ENCODE data around the gene ANKRD13B.
"Not testable (repeated sequence)": the region's sequence is repeated elsewhere in the genome, so short reads cannot be mapped to it uniquely, and the experiment has no call there.

ANKRD13B gene

DNA sequence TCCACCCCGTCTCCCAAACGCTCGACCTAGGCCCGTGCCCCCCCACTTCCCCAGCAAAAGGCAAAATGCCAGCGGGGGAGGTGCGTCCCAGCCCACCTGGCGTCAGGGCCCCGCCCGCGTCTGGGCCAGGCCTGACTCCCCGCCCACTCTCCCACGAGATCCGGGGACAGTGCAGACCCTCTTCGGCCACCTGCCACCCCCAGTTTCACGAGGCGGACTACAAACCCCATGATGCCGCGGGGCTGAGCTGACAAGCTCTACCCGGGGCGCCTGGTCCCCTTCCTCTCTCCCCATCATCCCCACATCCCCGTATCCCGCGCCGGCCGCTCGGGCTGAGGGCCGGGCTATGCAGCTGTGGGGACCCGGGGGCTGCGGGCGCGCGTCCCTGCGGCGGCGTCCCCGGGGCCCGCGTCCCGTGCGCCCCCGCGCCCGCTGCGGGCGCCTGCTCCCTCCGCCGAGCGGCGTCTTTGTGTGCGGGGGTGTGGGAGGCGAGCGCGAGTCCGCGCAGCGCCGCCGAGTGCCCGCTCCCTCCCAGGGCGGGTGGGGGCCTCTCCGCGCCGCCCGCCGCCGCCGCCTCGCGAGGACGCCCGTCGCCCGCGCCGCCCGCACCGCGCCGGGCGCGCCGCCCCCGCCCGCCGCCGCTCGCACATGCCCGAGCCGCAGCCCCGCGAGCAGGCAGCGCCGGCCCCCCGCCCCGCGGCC is at the start of gene ANKRD13B:
Gene ANKRD13B, plus strand, starts transcription at position 283 of the 702 bp plus-strand sequence. CDS start 490 bp downstream, outside the sequence.
- peak; percentile 37 to 74 (median 69) for DNase-seq

DNA sequence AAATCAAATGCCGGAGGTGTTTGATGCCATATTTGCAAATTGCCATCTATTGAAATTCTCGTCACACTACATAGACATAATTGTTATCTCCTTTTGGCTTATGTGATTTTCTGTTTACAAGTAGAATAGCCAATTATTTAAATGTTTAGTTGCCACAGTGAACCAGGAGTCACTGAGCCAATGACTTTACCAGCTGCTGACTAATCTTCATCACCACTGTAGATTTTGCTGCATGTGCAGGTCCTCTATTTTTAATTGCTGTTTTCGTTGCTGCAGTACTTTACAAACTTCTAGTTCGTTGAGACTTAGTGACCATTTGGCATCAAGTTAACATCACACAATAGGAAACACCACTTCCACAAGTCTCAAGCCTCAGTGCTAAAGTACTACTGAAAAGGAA is 48.9 kb upstream of the ANKRD13B start:
- no peak for DNase-seq

DNA sequence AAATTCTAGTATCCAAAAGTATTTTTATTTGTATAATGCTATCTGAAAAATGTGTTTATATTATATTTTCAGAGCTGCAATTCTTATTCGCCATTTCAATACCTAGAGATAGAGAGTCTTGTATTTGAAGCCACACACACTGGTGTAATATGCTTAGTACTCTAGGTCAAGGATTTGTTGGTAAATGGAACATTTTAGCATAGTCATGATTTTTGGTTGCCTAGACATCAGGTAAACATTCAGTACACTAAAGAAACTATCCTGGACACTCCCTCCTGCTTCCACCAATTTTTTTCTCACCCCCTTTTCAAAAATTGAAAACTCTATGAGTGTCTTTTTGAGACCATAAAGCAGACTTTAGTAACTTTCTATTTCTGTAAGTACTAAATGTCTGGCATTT is 46.8 kb upstream of the ANKRD13B start:
- no peak for DNase-seq

DNA sequence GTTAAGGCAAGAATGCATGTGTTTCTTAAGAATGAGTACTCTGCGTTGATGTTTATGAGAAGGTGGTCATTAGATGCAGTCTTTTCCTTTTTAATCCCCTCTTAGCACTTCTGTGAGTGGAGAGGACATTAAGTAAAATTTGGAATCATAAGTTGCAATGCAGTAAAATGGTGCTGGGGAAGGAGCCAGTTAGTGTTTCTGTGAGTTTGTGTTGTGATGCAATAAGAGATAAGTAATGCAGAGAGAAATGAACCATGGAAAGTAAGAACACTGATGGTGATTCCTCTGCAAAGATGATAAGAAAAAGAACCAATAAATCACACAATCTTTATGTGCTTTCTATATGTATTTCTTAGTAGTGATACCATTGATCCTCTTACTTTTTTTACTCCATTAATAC is 46.1 kb upstream of the ANKRD13B start:
- no peak for DNase-seq

DNA sequence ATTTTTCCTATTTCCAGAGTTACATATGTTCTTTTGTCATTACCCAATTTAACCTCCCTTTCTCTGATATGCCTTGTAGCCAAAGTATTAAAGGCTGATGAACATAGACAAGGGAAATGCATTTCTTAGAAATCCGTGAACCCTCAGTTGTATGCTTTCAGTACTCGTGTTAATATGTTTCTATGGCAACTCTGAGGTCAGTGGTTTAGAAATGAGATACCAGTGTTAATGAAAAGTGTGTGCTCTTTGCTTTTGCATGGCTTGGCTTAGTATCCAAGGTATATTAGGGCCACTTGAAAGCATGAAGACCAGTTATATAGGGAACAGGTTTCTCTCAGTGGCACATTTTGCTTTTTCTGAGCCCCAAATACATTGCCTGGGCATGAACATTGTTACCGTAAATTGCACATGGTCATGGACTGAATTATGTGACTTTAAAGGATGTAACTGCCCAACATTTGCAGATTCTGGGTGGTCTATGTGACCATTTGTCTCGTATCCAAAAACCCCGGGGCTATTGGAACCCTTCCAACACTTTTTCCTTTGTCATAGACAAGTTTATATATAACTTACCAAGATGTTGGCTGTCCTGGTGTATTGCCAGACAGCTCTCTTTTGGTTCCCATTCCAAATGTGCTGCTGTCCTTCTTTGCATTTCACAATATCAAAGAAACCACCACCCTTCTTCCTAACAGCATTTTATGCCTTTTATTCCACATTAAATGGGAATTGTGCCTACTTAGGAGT is 43.6 kb upstream of the ANKRD13B start:
- DNase-seq: peak in 2 of 3 experiments; percentile 5 to 52

DNA sequence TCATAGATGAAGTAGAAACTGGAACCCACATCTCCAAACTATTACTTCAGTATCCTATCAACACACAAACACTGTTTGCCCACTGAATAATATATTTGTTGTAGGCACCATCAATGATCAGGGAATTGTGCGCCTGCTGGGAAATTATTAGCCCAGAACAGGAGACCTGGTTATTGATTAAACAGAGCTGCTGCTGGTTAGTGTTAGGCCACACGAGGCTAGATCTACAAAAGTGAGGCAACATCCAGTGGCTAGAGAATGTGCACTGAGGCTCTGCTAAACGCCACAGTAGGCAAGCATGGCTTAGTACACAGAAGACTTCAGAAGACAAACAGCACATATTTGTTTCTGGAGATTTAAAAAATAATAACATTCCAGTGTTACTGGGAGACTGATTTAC is 37.1 kb upstream of the ANKRD13B start:
- no peak for DNase-seq

DNA sequence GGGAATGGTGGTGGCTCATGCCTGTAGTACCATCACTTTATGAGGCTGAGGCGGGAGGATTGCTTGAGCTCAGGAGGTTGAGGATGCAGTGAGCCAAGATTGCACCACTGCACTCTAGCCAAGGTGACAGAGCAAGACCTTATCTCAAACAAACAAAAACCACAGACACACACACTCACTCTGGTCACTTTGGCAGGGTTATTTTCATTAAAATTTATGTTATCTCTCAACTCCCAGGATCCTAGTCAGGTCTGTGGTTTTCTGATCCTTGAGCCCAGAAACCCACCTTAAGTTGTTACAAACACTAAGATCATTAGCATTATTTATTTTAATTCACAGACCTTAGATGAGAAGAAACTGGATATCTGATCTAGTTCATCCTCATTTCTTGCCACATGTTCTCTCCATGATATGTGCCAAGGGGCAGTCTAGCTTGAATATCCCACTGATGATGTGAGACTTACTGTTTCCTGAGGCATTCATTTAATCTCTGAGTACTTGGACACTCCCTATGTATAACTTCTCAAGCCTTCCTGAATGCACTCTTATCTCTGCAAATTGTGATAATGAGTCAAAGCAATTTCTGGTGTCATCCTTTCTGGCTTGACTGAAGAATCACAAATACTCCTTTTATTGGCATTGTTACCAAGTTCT is 35.7 kb upstream of the ANKRD13B start:
- DNase-seq: no peak

DNA sequence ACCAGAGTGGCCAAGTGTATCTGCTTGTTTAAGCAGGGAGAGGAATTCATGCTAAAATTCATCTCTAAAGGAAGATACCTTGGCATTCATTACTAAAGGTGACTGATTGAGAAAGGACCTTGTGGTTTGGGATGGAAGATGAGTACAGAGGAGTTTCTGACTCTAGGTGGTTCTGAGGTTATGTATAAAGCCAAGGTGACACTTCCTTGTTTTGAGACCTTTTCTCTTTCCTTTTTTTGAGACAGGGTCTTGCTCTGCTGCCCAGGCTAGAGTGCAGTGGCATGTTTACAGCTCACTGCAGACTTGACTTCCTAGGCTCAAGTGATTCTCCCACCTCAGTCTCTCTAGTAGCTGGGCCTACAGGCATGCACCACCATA is 35.2 kb upstream of the ANKRD13B start:
- no peak for DNase-seq

DNA sequence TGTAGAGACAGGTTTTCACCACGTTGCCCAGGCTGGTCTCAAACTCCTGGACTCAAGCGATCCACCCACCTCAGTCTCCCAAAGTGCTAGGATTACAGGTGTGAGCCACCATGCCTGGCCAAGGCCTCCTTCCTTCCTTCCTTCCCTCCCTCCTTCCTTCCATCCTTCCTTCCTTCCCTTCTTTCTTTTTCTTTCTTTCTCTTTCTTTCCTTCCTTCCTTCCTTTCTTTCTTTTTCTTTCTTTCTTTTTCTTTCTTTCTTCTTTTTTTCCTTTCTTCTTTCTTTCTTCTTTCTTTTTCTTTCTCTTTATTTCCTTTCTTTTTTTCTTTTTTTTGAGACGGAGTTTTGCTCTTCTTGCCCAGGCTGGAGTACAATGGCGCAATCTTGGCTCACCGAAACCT is 34.8 kb upstream of the ANKRD13B start:
- DNase-seq: not testable (repeated sequence)

DNA sequence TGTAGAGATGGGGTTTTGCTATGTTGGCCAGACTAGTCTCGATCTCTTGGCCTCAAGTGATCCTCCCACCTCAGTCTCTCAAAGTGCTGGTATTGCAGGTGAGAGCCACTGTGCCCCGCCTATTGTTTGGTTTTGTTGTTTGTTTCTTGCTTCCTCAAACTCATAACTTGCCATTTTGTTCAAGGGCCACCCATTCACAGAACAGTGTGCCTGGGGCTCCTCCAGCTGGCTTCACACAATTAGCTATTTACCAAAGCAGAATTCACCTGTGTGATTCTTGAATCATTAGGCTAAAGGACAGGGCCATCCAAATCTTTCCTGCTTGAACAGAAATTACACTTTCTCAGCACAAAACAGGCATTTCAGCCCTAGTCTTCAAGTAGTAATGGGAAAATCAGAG is 33.3 kb upstream of the ANKRD13B start:
- DNase-seq: peak in 2 of 3 experiments; percentile 9 to 42

DNA sequence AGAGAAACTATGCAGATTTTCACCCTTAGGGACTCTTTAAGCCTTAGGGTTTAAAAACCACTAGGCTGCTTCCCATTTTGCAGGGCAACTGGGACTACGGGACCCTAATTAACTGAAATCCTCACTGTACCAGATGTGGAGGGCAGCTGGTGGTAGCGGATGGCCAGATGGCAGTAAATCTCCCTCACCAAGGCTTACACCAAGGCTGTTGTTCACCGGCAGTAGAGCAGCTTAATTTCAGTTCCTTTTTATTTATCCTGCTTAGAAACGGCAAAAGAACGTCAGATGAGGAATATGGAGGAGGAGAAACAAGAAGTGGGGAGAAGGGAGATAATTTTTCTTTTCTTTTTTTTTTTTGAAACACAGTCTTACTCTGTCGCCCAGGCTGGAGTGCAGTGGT is 32.6 kb upstream of the ANKRD13B start:
- no peak for DNase-seq

DNA sequence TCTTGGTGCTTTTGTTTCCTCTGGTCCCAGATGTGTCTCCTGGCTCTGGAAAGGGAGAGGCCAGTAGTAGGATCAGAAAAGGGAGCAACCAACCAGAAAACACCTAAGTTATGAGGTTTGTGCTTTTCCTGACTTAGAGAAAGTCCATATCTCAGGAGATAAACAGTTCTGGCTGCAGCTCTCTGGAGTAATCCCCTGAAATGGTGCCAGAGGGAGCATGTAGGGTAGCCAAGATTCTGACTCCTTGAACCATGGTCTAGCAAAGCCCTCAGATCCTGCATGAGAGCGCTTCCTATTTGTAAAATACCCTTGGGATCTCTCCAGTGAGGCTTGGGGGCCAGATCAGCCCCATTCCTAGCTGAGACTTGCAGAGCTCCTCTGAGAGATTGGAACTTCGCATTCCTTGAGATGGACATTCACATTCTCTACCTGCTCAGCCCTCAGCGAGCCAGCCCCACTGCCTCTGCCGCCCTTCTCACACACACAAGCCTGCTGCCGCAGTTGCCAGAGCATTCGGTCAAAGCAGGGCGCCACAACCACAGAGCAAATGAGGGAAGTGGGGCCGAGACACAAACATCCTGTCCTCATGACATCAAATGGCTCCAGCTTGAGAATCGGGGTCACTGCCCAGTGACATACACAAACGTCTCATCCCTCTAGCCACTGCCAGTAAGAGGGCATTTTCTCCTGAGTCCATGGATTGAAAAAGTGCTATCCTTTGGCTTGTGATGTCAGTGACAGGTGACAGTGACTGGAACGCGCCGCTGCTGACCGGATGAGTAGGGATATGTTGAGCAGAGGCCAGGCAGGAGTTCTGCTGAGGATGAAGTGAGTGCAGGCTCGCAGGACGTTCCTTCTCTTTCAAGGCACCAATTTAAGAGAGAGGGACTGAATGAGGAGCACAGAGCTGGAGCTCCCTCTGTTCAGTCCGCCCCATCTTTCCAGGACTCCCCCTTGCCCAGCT is 31.1 kb upstream of the ANKRD13B start:
- DNase-seq: no peak

DNA sequence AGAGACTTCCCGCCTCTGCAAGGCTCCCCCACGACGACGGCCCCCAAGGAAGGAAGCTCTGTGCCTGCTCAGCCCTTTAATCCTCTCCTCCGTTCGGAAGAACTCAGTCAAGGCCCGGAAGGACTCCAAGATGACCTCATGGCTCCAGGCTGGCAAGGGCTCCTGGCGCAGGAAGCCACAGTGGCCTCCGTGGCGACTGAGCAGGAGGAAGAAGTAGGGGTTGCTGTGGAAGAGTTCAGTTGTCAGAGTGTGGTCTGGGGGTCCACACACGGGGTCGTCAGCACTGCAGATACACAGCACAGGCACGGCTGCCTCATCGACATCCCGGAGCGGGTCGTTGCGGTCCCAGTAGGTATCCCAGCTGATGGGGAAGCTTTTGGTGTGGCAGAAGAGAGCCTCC is 30.3 kb upstream of the ANKRD13B start:
- DNase-seq: no peak

DNA sequence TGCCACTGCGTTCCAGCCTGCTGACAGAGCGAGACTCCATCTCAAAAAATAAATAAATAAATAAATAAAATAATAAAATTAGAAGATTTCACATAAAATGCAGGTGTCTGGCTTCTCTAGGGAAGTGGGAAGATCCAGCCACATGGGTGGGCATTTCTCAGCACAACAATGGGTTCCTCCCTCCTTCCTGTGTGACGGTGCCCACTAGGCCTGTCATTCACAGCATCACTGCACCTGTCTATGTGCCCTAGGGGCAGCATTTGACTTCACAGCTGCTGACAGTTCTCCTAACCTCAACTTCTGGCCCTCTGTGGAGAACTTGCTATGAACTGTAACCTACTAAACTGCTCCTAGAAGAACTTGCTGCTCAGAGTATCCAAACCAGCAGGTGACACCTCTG is 29.1 kb upstream of the ANKRD13B start:
- DNase-seq: peak in 2 of 3 experiments; percentile 8 to 59

DNA sequence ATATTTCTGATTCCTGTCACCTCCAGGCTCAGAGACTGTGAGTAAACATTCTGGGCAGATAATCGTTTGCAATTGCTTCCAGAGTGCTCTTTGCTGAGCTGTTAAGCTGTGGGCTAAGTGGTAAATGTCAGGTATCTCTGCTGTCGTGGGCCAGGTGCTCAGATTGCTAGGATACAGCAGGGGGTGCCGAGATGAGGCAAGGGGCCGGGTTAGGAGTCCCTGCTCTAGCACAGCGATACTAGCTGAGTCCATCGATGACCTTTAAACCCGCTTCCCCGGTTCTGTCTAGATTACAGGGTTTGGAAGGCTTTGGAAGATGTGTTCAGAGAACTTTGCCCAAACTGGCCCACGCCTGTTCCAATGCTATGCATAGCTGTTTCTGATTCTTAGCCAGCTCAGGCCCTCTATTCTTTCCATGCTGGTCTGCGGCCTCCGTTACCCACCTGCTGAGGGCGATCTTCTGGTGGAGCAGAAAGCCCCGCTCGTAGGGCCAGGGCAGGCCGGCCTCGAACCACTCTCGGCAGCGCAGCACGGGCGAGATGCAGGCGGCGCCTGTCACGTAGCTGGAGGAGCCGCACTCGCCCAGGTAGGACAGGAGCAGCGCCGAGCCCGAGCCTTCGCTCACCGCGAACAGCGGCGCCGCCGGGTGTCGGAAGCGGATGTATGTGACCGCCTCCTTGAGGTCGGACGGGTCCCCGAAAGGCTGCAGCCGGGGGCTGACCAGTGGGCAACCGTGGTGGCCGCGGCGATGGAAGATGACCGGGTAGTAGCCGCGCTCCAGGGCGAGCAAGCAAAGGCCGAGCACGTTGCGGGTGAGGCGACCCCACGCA is 27.1 kb upstream of the ANKRD13B start:
- DNase-seq: peak; percentile 82 to 96 (median 86)

DNA sequence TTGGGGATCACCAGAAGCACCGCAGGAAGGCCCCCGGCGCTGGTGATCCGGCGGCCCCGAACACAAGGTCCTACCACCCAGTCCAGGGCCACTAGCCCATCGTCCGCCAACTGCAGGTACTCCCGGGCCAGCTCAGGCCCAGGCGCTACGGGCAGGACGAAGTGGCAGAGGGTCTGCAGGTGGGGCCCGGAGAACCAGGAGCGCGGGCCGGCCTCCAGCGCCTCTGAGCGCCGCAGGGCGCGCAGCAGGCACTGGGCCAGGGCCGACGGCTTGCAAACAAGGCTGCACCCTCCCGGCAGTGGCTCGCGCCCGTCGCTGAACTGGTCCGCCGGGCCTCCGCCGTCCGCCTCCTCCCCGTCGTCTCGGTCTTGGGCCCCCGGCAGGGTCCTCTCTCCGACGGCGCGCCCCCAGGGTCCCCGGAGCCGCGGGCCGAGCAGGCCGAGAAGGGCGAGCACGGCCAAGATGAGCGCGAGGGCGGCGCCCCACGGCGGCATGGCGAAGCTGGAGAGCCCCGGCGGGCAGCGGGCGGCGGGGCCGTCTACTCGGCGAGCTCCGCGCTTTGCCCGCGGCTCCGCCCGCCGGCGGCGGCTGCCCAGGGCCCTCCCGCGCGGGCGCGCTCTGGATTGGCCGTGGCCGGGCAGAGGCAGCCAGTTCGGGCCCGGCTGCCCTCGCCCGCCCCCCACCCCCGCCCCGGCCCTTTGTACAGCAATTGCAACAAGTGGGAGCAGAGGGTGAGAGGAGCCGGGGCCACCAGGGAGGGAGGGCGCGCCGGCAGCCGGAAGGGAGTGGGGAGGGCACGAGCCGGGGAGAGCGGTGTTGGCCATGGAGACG is 26.2 kb upstream of the ANKRD13B start, which contains the start of gene ABHD15:
Gene ABHD15, minus strand, starts transcription at position 565 of the 831 bp plus-strand sequence. Its CDS starts 71 bp downstream, at position 494.
- DNase-seq: peak; percentile 40 to 79 (median 70)

DNA sequence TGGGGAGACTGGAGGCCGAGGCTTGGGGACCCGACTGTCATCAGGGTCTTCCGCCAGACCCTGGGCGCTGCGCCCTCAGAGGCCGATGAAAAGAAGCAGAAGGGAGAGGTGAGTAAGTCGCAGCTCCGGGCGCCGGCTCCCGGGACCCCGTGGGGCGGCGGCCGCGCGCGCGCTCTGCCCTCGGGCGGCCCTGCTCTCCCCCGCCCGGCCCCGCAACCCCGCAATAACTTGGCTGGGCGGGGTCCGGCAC is 25.7 kb upstream of the ANKRD13B start:
- DNase-seq: no peak

DNA sequence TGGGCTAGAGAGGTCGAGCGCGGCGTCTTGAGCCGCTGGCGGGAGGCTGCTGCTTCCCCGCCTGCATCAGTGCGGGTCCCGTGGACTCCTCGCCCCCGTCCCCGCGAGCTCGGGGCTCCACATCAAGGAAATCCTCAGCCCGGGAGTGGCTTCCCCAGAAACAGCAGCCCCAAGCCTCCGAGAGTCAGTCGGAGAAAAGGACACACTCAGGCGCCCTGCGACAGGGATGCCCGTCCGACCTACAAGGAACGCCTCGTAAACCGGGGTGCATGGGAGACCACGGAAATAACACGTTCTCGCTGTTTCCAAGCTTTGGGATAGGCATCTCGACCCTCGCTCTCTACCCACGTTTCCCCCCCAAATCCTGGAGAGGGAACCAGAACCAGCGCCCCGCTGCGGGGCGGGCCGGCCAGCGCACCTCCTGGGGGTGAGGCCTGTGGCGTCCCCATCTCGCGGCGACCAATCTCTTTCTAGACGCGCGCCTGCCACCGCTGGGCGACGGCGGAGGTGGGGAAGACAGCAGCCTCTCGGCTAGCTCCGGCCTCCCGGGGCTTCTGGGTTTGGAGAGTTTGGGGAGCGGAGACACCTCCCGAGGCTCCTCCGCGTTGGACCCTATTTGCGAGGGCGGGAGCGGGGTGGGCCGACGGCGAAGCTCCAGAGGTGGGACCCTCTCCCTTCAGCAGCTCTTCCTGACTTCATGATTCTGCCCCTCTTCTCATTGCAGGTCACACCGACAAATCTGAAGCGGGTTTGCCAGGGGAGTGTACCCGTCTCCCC is 25.2 kb upstream of the ANKRD13B start:
- DNase-seq: peak in 2 of 3 experiments; percentile 72 to 73

DNA sequence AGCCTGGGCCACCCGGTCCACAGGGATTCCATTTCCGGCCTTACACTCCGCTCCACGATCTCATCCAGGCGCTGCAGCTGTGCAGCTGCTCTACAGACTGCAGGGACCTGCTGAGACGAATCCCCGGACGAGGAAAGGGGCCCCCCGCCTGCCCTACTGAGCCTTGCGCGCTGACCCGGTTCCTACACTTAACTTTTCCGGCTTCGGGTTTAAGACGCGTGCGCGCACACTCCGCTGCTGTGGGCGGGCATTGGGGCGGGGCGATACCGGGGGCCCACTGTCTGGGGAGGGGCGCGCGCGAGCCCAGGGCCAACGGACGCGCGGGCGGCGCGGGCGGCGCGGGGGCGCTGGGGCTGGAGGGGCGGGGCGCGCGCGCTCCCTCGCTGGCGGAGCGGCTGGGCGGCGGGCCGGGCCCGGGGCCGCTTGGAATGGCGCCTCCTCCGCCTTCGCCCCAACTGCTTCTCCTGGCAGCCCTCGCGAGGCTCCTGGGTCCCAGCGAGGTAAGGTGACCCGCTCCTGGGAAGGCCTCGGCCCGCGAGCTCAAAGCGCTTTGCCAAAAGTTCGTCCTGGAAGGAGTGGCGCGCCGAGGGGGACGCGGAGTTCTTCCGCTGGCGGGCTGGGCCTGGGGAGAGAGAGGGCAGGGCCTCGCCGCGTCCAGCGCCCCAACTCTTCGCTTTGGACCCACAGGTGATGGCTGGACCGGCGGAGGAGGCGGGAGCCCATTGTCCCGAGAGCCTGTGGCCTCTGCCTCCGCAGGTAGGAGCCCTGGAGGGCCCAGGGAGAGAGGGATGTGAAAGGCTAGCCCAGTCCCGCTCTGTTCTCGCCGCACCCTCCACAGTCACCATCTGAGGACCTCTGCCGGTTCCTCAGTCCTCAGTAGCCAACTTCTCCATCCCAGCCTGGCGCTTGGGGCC is 24.3 kb upstream of the ANKRD13B start, which contains the start of gene TP53I13:
Gene TP53I13, plus strand, starts transcription at position 371 of the 914 bp plus-strand sequence. Its CDS starts 58 bp downstream, at position 429.
- DNase-seq: peak; percentile 63 to 86 (median 83)
